Spleen (tissue), 11 donors: ENCODE measurements around the gene PRDM7. TPM values are rescaled to one million over a fixed set of nuclear protein-coding genes. Genes with fewer than 3 reads are reported as not detected.

Source experiments
- DNase-seq: peaks from one replicate; pipeline ENCODE4 v3.0.0-alpha.2; 2020
- H3K27ac ChIP-seq, 8 donors: fragments of 200-600 bp; sonication (generic) in 7 of 8; 1 replicate in 4 of 8; 2 replicates in 4 of 8; pipeline versions ENCODE4 v1.5.0 to v1.8.0; 2016 to 2021; ENCODE audit warnings: inconsistent platforms in 4 of 8, mild to moderate bottlenecking in 4 of 8, moderate library complexity in 1 of 8
- H3K27me3 ChIP-seq, 7 donors: fragments of 200-600 bp; sonication (generic) in 6 of 7; replicated peaks in 1 of 7; 1 replicate in 4 of 7; 2 replicates in 3 of 7; pipeline versions ENCODE4 v1.5.0 to v1.8.0; 2016 to 2021; ENCODE audit warnings: inconsistent platforms in 3 of 7, mild to moderate bottlenecking in 1 of 7
- H3K36me3 ChIP-seq, 6 donors: fragments of 200-600 bp; sonication (generic) in 5 of 6; 1 replicate in 4 of 6; 2 replicates in 2 of 6; pipeline versions ENCODE4 v1.5.0 to v1.8.0; 2016 to 2021; ENCODE audit warnings: inconsistent platforms in 2 of 6
- H3K4me1 ChIP-seq, 6 donors: fragments of 200-600 bp; sonication (generic) in 5 of 6; 1 replicate in 3 of 6; 2 replicates in 3 of 6; pipeline versions ENCODE4 v1.5.0 to v1.8.0; 2016 to 2021; ENCODE audit warnings: inconsistent platforms in 3 of 6
- H3K4me3 ChIP-seq, 8 donors: fragments of 200-600 bp; sonication (generic) in 7 of 8; 1 replicate in 4 of 8; 2 replicates in 4 of 8; pipeline versions ENCODE4 v1.5.0 to v1.8.0; 2016 to 2021; ENCODE audit warnings: inconsistent platforms in 4 of 8, mild to moderate bottlenecking in 4 of 8, moderate library complexity in 2 of 8
- H3K9me3 ChIP-seq, 8 donors: fragments of 200-600 bp; sonication (generic) in 7 of 8; 1 replicate in 4 of 8; 2 replicates in 4 of 8; pipeline versions ENCODE4 v1.5.0 to v1.8.0; 2016 to 2021; ENCODE audit warnings: inconsistent platforms in 4 of 8
- POLR2A ChIP-seq, 3 donors: fragments of 450-650 bp; IDR thresholded peaks; one replicate each; pipeline ENCODE4 v1.5.1; 2017; ENCODE audit warnings: antibody characterized with exemption in 3 of 3, mild to moderate bottlenecking in 1 of 3
- POLR2AphosphoS5 ChIP-seq, 3 donors: sonication (generic); formaldehyde crosslinking; IDR thresholded peaks; one replicate each; pipeline ENCODE4 v1.5.1; 2017; ENCODE audit warnings: antibody characterized with exemption in 3 of 3
- WGBS, 5 donors: extraction: QIAGEN DNeasy Blood & Tissue Kit in 3 of 5; methylation state at CpG; one replicate each; pipeline versions ENCODE4 v1.1.5 to v1.1.7; 2013 to 2018; 5-methylcytosine and 5-hydroxymethylcytosine counted together
- intact Hi-C: fragments of 100-400 bp; cut with DNase I; formaldehyde crosslinking; loops from one replicate; pipeline ENCODE4 v1.15.0; 2023; ENCODE audit warnings: low total_unique reads
- polyA plus RNA-seq, 3 donors: library from polyadenylated mRNA; stranded (reverse); fragments of 200-250 nt; gene quantifications; one replicate each; pipeline ENCODE4 v1.2.1, GENCODE V29; 2013
- total RNA-seq, 7 donors: library from RNA; depleted of rRNA in 3 of 7; stranded (reverse); fragments of >200 nt in 3 of 7; fragmentation: NEBNext Ultra II Directional in 4 of 7; extraction: Animal tissue kit (Norgen Biotek cat#: 25700) in 4 of 7; gene quantifications; one replicate each; pipeline versions ENCODE4 v1.1.0 to v1.2.1, GENCODE V29; 2016 to 2021
- TF ChIP-seq, protein P1 (sequence below), 11 experiments: fragments of 200-600 bp in 7 of 11; fragments of 450-650 bp in 4 of 11; sonication (generic) in 4 of 11; IDR thresholded peaks in 8 of 11; conservative IDR thresholded peaks in 3 of 11; 1 replicate in 7 of 11; 2 replicates in 4 of 11; pipeline versions ENCODE4 v1.4.0 to v1.8.0; 2016 to 2021; ENCODE audit warnings: antibody characterized with exemption in 11 of 11, inconsistent platforms in 4 of 11, mild to moderate bottlenecking in 1 of 11
- donor health status: healthy with polysubstance abuse.
- donor health status: DM: no; HTN: no; CAD: no; lungs with moderate emphysema.
- donor health status: DM: no; HTN: no; CAD: no.
- donor health status: Bipolar disorder and iron deficiency.
- donor health status: healthy.
- donor health status: DM: no; HTN: no; CAD: no.
- donor health status: DM: yes; HTN: yes; CAD: no.

The PRDM7 gene
- total and polyA plus RNA-seq, 10 donors: not detected

DNA sequence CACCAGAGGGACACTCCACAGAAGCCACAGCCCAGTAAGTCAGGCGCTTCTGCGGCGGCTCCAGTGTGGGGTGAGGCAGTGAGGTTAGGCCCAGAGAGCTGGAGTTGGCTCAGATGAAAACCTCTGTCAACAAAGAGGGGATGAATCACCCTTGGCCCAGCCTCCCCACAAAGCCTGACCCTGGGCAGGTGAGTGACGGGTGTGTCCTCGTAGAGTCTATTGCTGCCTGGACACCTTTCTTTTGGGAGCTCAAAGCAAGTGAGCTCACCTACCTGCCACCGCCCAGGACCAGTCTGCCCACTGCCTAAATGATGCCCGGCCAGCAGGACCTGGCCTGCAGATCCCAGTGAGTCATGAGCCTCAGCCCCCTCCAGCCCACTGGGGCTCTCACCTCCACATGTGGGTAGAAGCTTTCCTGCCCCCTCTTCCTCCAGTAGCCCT, 33.0 kb downstream of the PRDM7 start:
- no peak for DNase-seq
- intact Hi-C loops: no loop called here
- WGBS, 5 donors: 78 to 94% (median 90%) methylated on average over 5 to 7 of the region's 7 CpGs
- peaks cover 4 to 42% (median 17%) of the 10 kb centered on the region in 7 donors for H3K27me3 ChIP-seq
- H3K9me3 ChIP-seq: no peaks in the 10 kb centered on the region
- no peak overlapping the region for H3K4me3 ChIP-seq
- H3K27ac ChIP-seq: no peak overlapping the region
- TF ChIP-seq POLR2A (IDR thresholded peaks at IDR 0.05) (no peak), POLR2AphosphoS5 (IDR thresholded peaks at IDR 0.05) (peak in 2 of 3 donors; percentile 7 to 13)
- TF ChIP-seq, protein P1, sequence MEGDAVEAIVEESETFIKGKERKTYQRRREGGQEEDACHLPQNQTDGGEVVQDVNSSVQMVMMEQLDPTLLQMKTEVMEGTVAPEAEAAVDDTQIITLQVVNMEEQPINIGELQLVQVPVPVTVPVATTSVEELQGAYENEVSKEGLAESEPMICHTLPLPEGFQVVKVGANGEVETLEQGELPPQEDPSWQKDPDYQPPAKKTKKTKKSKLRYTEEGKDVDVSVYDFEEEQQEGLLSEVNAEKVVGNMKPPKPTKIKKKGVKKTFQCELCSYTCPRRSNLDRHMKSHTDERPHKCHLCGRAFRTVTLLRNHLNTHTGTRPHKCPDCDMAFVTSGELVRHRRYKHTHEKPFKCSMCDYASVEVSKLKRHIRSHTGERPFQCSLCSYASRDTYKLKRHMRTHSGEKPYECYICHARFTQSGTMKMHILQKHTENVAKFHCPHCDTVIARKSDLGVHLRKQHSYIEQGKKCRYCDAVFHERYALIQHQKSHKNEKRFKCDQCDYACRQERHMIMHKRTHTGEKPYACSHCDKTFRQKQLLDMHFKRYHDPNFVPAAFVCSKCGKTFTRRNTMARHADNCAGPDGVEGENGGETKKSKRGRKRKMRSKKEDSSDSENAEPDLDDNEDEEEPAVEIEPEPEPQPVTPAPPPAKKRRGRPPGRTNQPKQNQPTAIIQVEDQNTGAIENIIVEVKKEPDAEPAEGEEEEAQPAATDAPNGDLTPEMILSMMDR (IDR thresholded peaks at IDR 0.05 in 8 of 11, conservative IDR thresholded peaks at IDR 0.05 in 3 of 11): no peak
- peaks cover 0 to 44% (median 24%) of the 10 kb centered on the region in 6 donors for H3K36me3 ChIP-seq
- peaks cover 8 to 15% (median 11%) of the 10 kb centered on the region in 6 donors for H3K4me1 ChIP-seq

DNA sequence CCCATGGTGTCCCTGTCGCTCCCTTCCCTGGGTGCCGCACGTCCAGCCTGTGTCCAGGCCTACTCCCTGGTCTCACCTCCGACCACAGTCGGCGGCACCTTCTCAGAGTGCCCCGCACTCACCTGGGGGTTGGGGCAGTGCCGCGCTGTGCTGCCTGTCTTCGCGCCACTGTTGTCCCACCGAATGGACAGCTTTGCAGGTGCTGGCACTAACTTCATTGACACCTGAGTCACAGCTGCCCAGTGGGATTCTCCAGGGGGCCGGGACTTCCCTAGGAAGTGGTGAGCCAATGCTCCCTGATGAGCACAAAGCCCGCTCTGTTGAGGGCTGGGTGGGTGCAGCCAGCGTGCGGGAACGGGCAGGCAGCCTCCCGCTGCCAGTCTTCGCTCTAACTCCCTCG, 33.6 kb downstream of the PRDM7 start:
- intact Hi-C loops: no loop called here
- peaks cover 0 to 49% (median 26%) of the 10 kb centered on the region in 6 donors for H3K36me3 ChIP-seq
- H3K4me1 ChIP-seq: peaks cover 8 to 15% (median 11%) of the 10 kb centered on the region in 6 donors
- no peak for DNase-seq
- TF ChIP-seq POLR2AphosphoS5 (IDR thresholded peaks at IDR 0.05): peak in 1 of 3 donors; percentile 30
- no peak for TF ChIP-seq POLR2A (IDR thresholded peaks at IDR 0.05)
- peaks cover 4 to 42% (median 17%) of the 10 kb centered on the region in 7 donors for H3K27me3 ChIP-seq
- H3K4me3 ChIP-seq: no peak overlapping the region
- no peak overlapping the region for H3K27ac ChIP-seq
- no peaks in the 10 kb centered on the region for H3K9me3 ChIP-seq
- WGBS, 5 donors: 85 to 95% (median 90%) methylated on average over 18 to 20 of the region's 20 CpGs

DNA sequence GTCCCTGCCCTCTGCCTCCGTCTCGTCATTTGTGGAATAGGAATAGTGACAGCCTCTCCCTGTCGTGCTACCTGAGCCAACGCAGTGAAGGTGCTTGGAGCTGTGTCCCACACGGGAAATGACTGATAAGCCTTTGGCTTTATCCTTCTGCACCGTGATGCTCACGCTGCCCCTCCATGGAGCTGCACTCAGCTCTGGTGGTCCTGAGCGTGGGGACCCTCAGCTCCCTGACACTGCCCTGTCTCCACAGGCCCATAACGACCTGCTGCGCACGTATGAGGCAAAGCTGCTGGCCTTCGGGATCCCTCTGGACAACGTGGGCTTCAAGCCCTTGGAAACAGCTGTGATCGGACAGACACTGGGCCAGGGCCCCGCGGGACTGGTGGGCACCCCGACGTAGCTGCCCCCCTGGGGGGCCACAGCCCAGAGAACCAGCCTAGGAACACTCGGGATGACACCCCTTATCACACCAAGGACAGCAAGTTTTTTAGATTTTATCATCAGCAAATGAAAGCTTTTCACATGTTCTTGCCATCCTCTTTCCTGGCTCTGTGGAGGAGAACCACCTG, 34.1 kb downstream of the PRDM7 start:
- Histone ChIP-seq H3K9me3 (no peaks in the 10 kb centered on the region), H3K36me3 (peaks cover 0 to 54% (median 28%) of the 10 kb centered on the region in 6 donors), H3K27me3 (peaks cover 4 to 38% (median 17%) of the 10 kb centered on the region in 7 donors), H3K27ac (no peak overlapping the region), H3K4me1 (peaks cover 8 to 15% (median 11%) of the 10 kb centered on the region in 6 donors), H3K4me3 (no peak overlapping the region)
- intact Hi-C loops: no loop called here
- DNase-seq: no peak
- 80 to 89% (median 88%) methylated on average over 10 to 19 of the region's 19 CpGs for WGBS, 5 donors
- no peak for TF ChIP-seq POLR2AphosphoS5 (IDR thresholded peaks at IDR 0.05)
- TF ChIP-seq, protein P1 (IDR thresholded peaks at IDR 0.05 in 8 of 11, conservative IDR thresholded peaks at IDR 0.05 in 3 of 11): no peak
- TF ChIP-seq POLR2A (IDR thresholded peaks at IDR 0.05): no peak

DNA sequence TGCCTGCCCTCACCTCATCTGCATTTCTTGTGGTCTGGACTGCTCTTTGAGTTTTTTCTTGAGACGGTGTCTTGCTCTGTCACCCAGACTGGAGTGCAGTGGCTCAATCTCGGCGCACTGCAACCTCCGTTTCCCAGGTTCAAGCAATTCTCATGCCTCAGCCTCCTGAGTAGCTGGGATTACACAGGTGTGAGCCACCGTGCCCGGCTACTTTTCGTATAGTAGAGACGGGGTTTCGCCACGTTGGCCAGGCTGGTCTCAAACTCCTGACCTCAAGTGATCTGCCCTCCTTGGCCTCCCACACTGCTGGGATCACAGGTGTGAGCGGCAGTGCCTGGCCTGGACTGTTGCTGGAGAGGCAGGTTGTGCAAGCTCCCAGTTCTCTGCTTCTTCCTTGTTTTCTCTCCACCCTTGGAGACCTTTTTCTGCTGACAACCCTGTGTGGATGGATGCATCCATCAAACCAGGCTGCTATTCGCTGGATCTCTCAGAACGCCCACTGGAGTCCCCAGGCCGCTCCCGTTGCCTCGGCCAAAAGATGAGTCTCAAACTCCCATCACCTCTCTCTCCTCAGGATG, 35.1 kb downstream of the PRDM7 start:
- peaks cover 3 to 29% (median 11%) of the 10 kb centered on the region in 7 donors for H3K27me3 ChIP-seq
- H3K4me1 ChIP-seq: peaks cover 4 to 9% (median 5%) of the 10 kb centered on the region in 6 donors
- no peaks in the 10 kb centered on the region for H3K9me3 ChIP-seq
- H3K4me3 ChIP-seq: no peak overlapping the region
- H3K36me3 ChIP-seq: peaks cover 0 to 65% (median 37%) of the 10 kb centered on the region in 6 donors
- no peak overlapping the region for H3K27ac ChIP-seq
- intact Hi-C loops: no loop called here
- DNase-seq: no peak
- WGBS, 5 donors: 79 to 91% (median 89%) methylated on average over 16 of the region's 16 CpGs
- TF ChIP-seq POLR2AphosphoS5 (IDR thresholded peaks at IDR 0.05): no peak
- TF ChIP-seq, protein P1 (IDR thresholded peaks at IDR 0.05 in 8 of 11, conservative IDR thresholded peaks at IDR 0.05 in 3 of 11): no peak
- no peak for TF ChIP-seq POLR2A (IDR thresholded peaks at IDR 0.05)
